ENCODE measurements around the gene SRBD1.

The SRBD1 gene

GRCh38 chr2:45588158-45588829 is 22.8 kb downstream of the SRBD1 start:
- DNase-seq, result no peak

GRCh38 chr2:45586600-45586999 is 24.5 kb downstream of the SRBD1 start:
- DNase-seq, result no peak

DNA sequence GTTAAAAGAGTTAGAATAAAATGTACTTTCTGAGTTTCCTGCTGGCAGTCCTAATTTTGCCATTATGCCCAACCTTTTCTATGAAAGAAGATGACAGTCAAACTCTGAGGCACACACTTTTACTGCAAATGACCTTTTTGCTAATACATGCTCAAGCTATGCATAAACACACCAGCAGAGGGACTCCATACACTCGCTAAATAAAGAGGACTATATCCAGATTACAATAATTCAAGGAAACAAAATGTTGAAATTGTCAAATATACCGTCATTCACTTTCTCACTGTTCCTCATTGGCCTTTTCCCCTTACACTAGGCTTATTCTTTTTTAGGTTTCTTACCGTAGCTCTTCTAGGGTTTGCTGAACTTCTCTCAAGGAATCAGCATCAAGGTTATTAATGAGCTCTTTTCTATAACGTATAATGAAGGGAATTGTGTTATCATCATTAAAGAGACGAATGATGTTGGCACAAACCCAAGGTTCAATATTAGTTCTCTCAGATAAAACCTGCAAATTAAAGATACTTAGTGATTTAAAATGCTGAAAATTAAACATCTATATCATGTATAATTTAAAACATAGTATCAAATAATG is 25.7 kb downstream of the SRBD1 start:
- peak; percentile 69 for DNase-seq

- DNase-seq, result peak; percentile 42
Observed at GRCh38 chr2:45583977-45584376, 27.1 kb downstream of the SRBD1 start.

DNA sequence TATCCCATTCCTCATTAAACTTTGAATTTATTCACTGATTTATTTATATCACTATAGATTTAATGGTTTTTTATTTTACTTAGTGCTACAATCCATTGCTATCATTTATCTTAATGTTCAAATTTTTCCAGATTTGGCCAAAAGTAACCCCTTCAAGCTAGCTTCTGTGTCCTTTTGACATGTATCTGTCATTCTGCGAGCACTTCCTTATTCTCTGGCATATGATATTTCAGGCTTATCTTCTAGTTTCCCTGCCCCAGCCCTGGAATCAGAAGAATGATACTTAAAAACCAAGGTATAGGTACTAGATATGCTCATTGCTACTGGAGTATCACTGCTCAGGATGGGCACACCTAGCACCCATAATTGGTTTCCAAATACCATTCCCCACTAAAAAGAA is 28.5 kb downstream of the SRBD1 start:
- no peak for DNase-seq

- peak; percentile 26 for DNase-seq
Observed at GRCh38 chr2:45578056-45578843, 32.8 kb downstream of the SRBD1 start.

DNA sequence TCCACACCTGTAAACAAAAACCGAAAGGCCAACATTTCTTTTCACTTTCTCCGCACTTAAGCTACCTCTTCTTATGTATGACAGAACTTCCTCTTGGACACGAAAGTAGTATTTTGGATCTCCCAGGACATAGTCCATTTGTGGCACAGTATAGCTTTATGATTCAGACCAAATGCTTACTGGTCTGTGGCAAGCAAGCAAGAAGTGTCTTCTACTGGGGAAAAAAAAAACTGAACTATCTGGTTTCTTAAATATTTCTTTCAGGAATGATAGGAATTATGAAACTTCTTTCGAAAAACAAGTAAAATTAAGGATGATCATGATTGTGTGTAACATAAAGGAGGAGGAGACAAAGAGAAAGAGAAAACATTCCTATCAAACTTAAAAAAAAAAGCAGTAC is 33.6 kb downstream of the SRBD1 start:
- DNase-seq, result no peak

DNA sequence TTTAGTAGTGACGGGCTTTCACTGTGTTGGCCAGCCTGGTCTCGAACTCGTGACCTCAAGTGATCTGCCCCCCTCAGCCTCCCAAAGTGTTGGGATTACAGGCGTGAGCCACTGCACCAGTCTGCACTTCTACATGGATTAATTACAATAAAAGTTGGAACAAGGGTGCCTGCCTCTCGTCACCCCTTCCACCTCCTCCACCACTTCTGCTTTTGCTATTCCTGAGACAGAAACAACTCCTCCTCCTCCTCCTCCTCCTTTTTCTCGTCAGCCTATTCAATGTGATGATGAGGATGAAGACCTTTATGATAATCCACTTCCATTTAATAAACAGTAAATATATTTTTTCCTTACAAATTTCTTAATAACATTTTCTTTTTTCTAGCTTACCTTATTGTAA is 35.2 kb downstream of the SRBD1 start:
- DNase-seq, result no peak

GRCh38 chr2:45572979-45573378 is 38.1 kb downstream of the SRBD1 start:
- DNase-seq, result no peak

GRCh38 chr2:45571940-45572339 is 39.1 kb downstream of the SRBD1 start:
- no peak for DNase-seq

DNA sequence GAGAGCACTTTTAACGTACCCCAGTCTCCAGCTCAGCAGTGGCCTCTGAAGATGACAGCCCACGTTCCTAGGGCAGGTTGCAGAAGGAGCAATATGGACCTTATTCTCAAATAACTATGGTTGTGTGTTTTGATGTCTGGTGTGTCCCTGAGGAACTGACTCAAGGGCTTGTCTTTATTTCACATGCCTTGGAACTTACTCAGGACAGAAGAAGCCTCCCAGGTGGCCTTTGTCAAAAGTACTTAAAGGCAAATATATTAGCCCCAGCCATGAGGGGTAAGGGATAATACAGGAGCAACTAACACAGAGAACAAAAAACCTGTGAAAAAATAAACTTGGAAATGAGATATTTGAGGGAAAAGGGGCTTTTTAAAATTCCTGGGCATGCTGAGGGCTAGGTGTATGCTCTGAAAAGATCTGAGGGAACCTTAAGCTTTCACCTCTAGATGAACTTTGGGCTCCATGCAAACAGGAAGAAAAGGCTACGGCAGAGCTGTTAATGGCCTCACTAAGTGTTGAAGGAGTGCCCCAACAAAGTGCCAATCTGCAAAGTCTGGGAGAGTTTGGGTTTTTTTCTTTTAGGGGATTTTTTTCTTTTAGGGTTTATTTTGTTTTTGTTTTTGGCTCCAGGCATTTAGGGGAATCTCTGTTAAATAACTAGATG is 40.3 kb downstream of the SRBD1 start:
- no peak for DNase-seq

GRCh38 chr2:45568935-45569334 is 42.1 kb downstream of the SRBD1 start:
- no peak for DNase-seq

GRCh38 chr2:45567974-45568789 is 42.9 kb downstream of the SRBD1 start:
- peak; percentile 98 for DNase-seq

DNA sequence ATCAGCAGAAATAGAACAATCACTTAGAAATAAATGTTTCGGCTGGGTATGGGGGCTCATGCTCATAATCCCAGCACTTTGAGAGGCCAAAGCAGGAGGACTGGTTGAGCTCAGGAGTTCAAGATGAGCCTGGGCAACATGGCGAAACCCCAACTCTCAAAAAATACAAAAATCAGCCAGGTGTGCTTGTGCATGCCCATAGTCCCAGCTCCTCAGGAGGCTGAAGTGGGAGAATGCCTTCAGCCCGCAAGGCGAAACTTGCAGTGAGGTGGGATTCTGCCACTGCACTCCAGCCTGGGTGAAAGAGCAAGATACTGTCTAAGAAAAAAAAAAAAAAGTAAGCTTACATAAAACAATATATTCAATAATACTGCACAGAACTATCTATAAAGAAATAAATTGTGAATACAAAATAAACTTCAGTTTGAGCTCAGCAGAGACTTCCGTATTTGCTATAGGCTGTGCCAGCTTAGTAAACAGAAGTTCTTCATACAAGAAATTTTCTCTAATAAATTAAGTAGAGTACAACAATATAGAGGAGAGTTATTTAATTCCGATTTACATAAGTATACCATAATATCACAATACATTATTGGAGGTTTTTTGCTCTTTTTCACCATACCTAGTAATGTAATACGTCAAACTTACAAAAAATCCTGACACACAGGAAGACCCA is 43.6 kb downstream of the SRBD1 start:
- no peak for DNase-seq

DNA sequence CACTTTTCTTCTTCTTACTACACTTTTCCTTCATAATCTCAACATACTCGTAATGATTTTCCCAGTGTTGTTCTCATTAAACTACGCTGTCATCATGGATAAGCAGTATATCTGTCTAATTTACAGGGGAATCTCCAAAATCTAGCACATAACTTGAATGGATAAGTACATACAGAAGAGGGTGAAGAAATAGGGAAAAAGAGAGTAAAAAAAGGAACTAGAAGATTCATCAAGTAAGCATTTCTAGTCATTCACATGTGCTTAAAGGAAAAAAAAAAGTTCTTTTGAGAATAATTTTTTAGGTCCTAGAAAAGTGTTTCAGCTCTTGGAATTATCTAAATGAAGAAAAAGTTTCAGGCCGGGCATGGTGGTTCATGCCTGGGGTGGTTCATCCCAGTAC is 51.6 kb downstream of the SRBD1 start:
- DNase-seq, result no peak

- DNase-seq, result no peak
Observed at GRCh38 chr2:45554742-45555140, 56.3 kb downstream of the SRBD1 start.

- DNase-seq, result no peak
Observed at GRCh38 chr2:45554073-45554741, 56.9 kb downstream of the SRBD1 start.

- no peak for DNase-seq
Observed at GRCh38 chr2:45551862-45552261, 59.2 kb downstream of the SRBD1 start.

- no peak for DNase-seq
Observed at GRCh38 chr2:45545943-45546342, 65.1 kb downstream of the SRBD1 start.

- DNase-seq, result no peak
Observed at GRCh38 chr2:45543257-45543656, 67.8 kb downstream of the SRBD1 start.

GRCh38 chr2:45542013-45542412 is 69.1 kb downstream of the SRBD1 start:
- no peak for DNase-seq

- DNase-seq, result no peak
Observed at GRCh38 chr2:45541450-45541849, 69.6 kb downstream of the SRBD1 start.
